HEK293 (cell line): ENCODE measurements around the gene RNF2.

Experiments used
- BCL11B ChIP-seq: fragments of 450-650 bp; formaldehyde crosslinking; IDR thresholded peaks from 2 replicates; pipeline ENCODE4 v1.5.1; 2016; ENCODE audit warnings: low read depth, missing biosample characterization, missing genetic modification characterization
- PRDM2 ChIP-seq: fragments of 450-650 bp; formaldehyde crosslinking; IDR thresholded peaks from 2 replicates; pipeline ENCODE4 v1.5.1; 2016; ENCODE audit warnings: missing biosample characterization, missing genetic modification characterization, borderline replicate concordance
- SP3 ChIP-seq: fragments of 450-650 bp; formaldehyde crosslinking; IDR thresholded peaks from 2 replicates; pipeline ENCODE4 v1.5.1; 2016; ENCODE audit warnings: missing biosample characterization, missing genetic modification characterization
- TSHZ1 ChIP-seq: fragments of 450-650 bp; formaldehyde crosslinking; IDR thresholded peaks from 2 replicates; pipeline ENCODE4 v1.5.1; 2016; ENCODE audit warnings: missing biosample characterization, missing genetic modification characterization, borderline replicate concordance
- ZBTB8A ChIP-seq: fragments of 450-650 bp; formaldehyde crosslinking; IDR thresholded peaks from 2 replicates; pipeline ENCODE4 v1.5.1; 2016; ENCODE audit warnings: missing biosample characterization, missing genetic modification characterization
- ZFHX2 ChIP-seq: fragments of 450-650 bp; formaldehyde crosslinking; conservative IDR thresholded peaks from 2 replicates; pipeline ENCODE4 v1.5.1; 2016; ENCODE audit warnings: missing biosample characterization, missing genetic modification characterization
- ZNF155 ChIP-seq: fragments of 450-650 bp; formaldehyde crosslinking; IDR thresholded peaks from 2 replicates; pipeline ENCODE4 v1.5.1; 2016; ENCODE audit warnings: missing biosample characterization, missing genetic modification characterization
- ZNF211 ChIP-seq: fragments of 450-650 bp; formaldehyde crosslinking; IDR thresholded peaks from 2 replicates; pipeline ENCODE4 v1.5.1; 2016; ENCODE audit warnings: low read depth, missing biosample characterization, missing genetic modification characterization
- ZNF23 ChIP-seq: fragments of 450-650 bp; formaldehyde crosslinking; IDR thresholded peaks from 2 replicates; pipeline ENCODE4 v1.5.1; 2016; ENCODE audit warnings: missing biosample characterization, missing genetic modification characterization, borderline replicate concordance
- ZNF302 ChIP-seq: fragments of 450-650 bp; formaldehyde crosslinking; IDR thresholded peaks from 2 replicates; pipeline ENCODE4 v1.5.1; 2016; ENCODE audit warnings: missing biosample characterization, missing genetic modification characterization, low read depth
- ZNF404 ChIP-seq: fragments of 450-650 bp; formaldehyde crosslinking; IDR thresholded peaks from 2 replicates; pipeline ENCODE4 v1.5.1; 2017; ENCODE audit warnings: missing biosample characterization, missing genetic modification characterization
- ZNF488 ChIP-seq: fragments of 450-650 bp; formaldehyde crosslinking; IDR thresholded peaks from 2 replicates; pipeline ENCODE4 v1.5.1; 2016; ENCODE audit warnings: missing biosample characterization, missing genetic modification characterization
- ZNF521 ChIP-seq: fragments of 450-650 bp; formaldehyde crosslinking; IDR thresholded peaks from 2 replicates; pipeline ENCODE4 v1.5.1; 2017; ENCODE audit warnings: missing biosample characterization, mild to moderate bottlenecking, missing genetic modification characterization
- ZNF585B ChIP-seq: fragments of 450-650 bp; formaldehyde crosslinking; IDR thresholded peaks from 2 replicates; pipeline ENCODE4 v1.5.1; 2016; ENCODE audit warnings: missing biosample characterization, missing genetic modification characterization
- TF ChIP-seq, protein P1 (sequence below): fragments of 450-650 bp; formaldehyde crosslinking; IDR thresholded peaks from 2 replicates; pipeline ENCODE4 v1.5.1; 2016; ENCODE audit warnings: missing biosample characterization, missing genetic modification characterization
- TF ChIP-seq, protein P2 (sequence below): fragments of 450-650 bp; formaldehyde crosslinking; IDR thresholded peaks from 2 replicates; pipeline ENCODE4 v1.5.1; 2016; ENCODE audit warnings: missing biosample characterization, missing genetic modification characterization, low read depth
- TF ChIP-seq, protein P3 (sequence below): fragments of 450-650 bp; formaldehyde crosslinking; IDR thresholded peaks from 2 replicates; pipeline ENCODE4 v1.5.1; 2016; ENCODE audit warnings: missing biosample characterization, missing genetic modification characterization

RNF2 gene

GRCh38 chr1:185044981-185045813 lies at the start of gene RNF2 (continued):
- no peak for TF ChIP-seq TSHZ1
- no peak for TF ChIP-seq ZNF302 (tag by site-specific recombination)
- TF ChIP-seq PRDM2 (tag by site-specific recombination), result no peak
- TF ChIP-seq ZNF23 (tag by site-specific recombination), result no peak
- TF ChIP-seq ZNF585B, result no peak; the same call in 1 of the 2 replicates
- no peak for TF ChIP-seq ZNF211 (tag by site-specific recombination)
- no peak for TF ChIP-seq ZNF521 (tag by site-specific recombination)
- no peak for TF ChIP-seq ZNF155 (tag by site-specific recombination)
- no peak; the same call in 1 of the 2 replicates for TF ChIP-seq SP3
- TF ChIP-seq ZBTB8A (tag by site-specific recombination), result peak; percentile 97
- TF ChIP-seq BCL11B, result no peak
- no peak for TF ChIP-seq ZFHX2 (tag by site-specific recombination)
- no peak for TF ChIP-seq ZNF404 (tag by site-specific recombination)
- TF ChIP-seq, protein P1, sequence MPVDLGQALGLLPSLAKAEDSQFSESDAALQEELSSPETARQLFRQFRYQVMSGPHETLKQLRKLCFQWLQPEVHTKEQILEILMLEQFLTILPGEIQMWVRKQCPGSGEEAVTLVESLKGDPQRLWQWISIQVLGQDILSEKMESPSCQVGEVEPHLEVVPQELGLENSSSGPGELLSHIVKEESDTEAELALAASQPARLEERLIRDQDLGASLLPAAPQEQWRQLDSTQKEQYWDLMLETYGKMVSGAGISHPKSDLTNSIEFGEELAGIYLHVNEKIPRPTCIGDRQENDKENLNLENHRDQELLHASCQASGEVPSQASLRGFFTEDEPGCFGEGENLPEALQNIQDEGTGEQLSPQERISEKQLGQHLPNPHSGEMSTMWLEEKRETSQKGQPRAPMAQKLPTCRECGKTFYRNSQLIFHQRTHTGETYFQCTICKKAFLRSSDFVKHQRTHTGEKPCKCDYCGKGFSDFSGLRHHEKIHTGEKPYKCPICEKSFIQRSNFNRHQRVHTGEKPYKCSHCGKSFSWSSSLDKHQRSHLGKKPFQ (tag by site-specific recombination), result no peak
- TF ChIP-seq, protein P2, sequence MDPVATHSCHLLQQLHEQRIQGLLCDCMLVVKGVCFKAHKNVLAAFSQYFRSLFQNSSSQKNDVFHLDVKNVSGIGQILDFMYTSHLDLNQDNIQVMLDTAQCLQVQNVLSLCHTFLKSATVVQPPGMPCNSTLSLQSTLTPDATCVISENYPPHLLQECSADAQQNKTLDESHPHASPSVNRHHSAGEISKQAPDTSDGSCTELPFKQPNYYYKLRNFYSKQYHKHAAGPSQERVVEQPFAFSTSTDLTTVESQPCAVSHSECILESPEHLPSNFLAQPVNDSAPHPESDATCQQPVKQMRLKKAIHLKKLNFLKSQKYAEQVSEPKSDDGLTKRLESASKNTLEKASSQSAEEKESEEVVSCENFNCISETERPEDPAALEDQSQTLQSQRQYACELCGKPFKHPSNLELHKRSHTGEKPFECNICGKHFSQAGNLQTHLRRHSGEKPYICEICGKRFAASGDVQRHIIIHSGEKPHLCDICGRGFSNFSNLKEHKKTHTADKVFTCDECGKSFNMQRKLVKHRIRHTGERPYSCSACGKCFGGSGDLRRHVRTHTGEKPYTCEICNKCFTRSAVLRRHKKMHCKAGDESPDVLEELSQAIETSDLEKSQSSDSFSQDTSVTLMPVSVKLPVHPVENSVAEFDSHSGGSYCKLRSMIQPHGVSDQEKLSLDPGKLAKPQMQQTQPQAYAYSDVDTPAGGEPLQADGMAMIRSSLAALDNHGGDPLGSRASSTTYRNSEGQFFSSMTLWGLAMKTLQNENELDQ, result no peak
- no peak for TF ChIP-seq ZNF488 (tag by site-specific recombination)
- TF ChIP-seq, protein P3, sequence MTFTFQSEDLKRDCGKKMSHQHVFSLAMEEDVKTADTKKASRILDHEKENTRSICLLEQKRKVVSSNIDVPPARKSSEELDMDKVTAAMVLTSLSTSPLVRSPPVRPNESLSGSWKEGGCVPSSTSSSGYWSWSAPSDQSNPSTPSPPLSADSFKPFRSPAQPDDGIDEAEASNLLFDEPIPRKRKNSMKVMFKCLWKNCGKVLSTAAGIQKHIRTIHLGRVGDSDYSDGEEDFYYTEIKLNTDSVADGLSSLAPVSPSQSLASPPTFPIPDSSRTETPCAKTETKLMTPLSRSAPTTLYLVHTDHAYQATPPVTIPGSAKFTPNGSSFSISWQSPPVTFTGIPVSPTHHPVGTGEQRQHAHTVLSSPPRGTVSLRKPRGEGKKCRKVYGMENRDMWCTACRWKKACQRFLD (tag by site-specific recombination), result no peak
